ENCODE measurements around the gene SCAF4.
"Not testable (repeated sequence)": the region's sequence is repeated elsewhere in the genome, so short reads cannot be mapped to it uniquely, and the experiment has no call there.

The SCAF4 gene

GRCh38 chr21:31737586-31738397 is 5.9 kb upstream of the SCAF4 start:
- DNase-seq = not testable (repeated sequence)

- DNase-seq = no peak
Observed at GRCh38 chr21:31735511-31735992, 3.6 kb upstream of the SCAF4 start.

GRCh38 chr21:31733551-31734149 is 1.7 kb upstream of the SCAF4 start:
- DNase-seq = no peak

GRCh38 chr21:31732597-31733550 is 956 bp upstream of the SCAF4 start:
- no peak for DNase-seq

- no peak for DNase-seq
Observed at GRCh38 chr21:31731056-31731856, 662 bp downstream of the SCAF4 start.

GRCh38 chr21:31730712-31731055 is 1.2 kb downstream of the SCAF4 start:
- DNase-seq = no peak

GRCh38 chr21:31729622-31730343 is 2.1 kb downstream of the SCAF4 start:
- no peak for DNase-seq

- DNase-seq = no peak
Observed at GRCh38 chr21:31728952-31729351, 3.0 kb downstream of the SCAF4 start.

- no peak for DNase-seq
Observed at GRCh38 chr21:31728191-31728590, 3.7 kb downstream of the SCAF4 start.

GRCh38 chr21:31727181-31727580 is 4.7 kb downstream of the SCAF4 start:
- no peak for DNase-seq

- DNase-seq = no peak
Observed at GRCh38 chr21:31726407-31726806, 5.5 kb downstream of the SCAF4 start.

- DNase-seq = no peak
Observed at GRCh38 chr21:31725202-31725839, 6.6 kb downstream of the SCAF4 start.

GRCh38 chr21:31724552-31724951 is 7.4 kb downstream of the SCAF4 start:
- DNase-seq = no peak

- no peak for DNase-seq
Observed at GRCh38 chr21:31721381-31721780, 10.5 kb downstream of the SCAF4 start.

GRCh38 chr21:31720739-31721138 is 11.2 kb downstream of the SCAF4 start:
- no peak for DNase-seq

GRCh38 chr21:31720330-31720729 is 11.6 kb downstream of the SCAF4 start:
- no peak for DNase-seq

GRCh38 chr21:31716106-31716505 is 15.8 kb downstream of the SCAF4 start:
- DNase-seq = no peak

GRCh38 chr21:31714741-31715365 is 17.1 kb downstream of the SCAF4 start:
- DNase-seq = no peak

- no peak for DNase-seq
Observed at GRCh38 chr21:31713973-31714740, 17.8 kb downstream of the SCAF4 start.

- DNase-seq = no peak
Observed at GRCh38 chr21:31713115-31713514, 18.8 kb downstream of the SCAF4 start.

Data from NCI-H2107 (cell line).